DMS114 treated with DMSO at 0.1 percent for 48 hours (cell line): Measurements from ENCODE around the gene LCN9.
"Not testable (repeated sequence)": the region's sequence is repeated elsewhere in the genome, so short reads cannot be mapped to it uniquely, and the experiment has no call there.

Experiments used
- DNase-seq: peaks from one replicate; lab custom pipeline; 2025; ENCODE audit not compliant: unreplicated experiment; lab: John Stamatoyannopoulos, UW

Gene LCN9

GRCh38 chr9:135670721-135671590 is 7.8 kb downstream of the LCN9 start:
- DNase-seq: no peak

- no peak for DNase-seq
Observed at GRCh38 chr9:135671591-135672041, 8.5 kb downstream of the LCN9 start.

- not testable (repeated sequence) for DNase-seq
Observed at GRCh38 chr9:135672786-135673185, 9.7 kb downstream of the LCN9 start.

GRCh38 chr9:135673941-135674340 is 10.8 kb downstream of the LCN9 start:
- DNase-seq: no peak

- no peak for DNase-seq
Observed at GRCh38 chr9:135674977-135675376, 11.9 kb downstream of the LCN9 start.

GRCh38 chr9:135676891-135677290 is 13.8 kb downstream of the LCN9 start:
- no peak for DNase-seq

- DNase-seq: no peak
Observed at GRCh38 chr9:135677641-135678168, 14.6 kb downstream of the LCN9 start.

- DNase-seq: no peak
Observed at GRCh38 chr9:135678236-135679017, 15.3 kb downstream of the LCN9 start.

- no peak for DNase-seq
Observed at GRCh38 chr9:135680056-135680455, 16.9 kb downstream of the LCN9 start.

- DNase-seq: no peak
Observed at GRCh38 chr9:135681161-135681560, 18.1 kb downstream of the LCN9 start.

- no peak for DNase-seq
Observed at GRCh38 chr9:135683401-135684034, 20.4 kb downstream of the LCN9 start.

GRCh38 chr9:135684691-135685090 is 21.6 kb downstream of the LCN9 start:
- no peak for DNase-seq

- DNase-seq: no peak
Observed at GRCh38 chr9:135687216-135687615, 24.1 kb downstream of the LCN9 start.

GRCh38 chr9:135689011-135689410 is 25.9 kb downstream of the LCN9 start:
- DNase-seq: no peak

- DNase-seq: no peak
Observed at GRCh38 chr9:135690836-135691570, 27.9 kb downstream of the LCN9 start.

GRCh38 chr9:135692410-135692809 is 29.3 kb downstream of the LCN9 start:
- no peak for DNase-seq

GRCh38 chr9:135693265-135693664 is 30.2 kb downstream of the LCN9 start:
- no peak for DNase-seq

- DNase-seq: no peak
Observed at GRCh38 chr9:135693771-135694170, 30.7 kb downstream of the LCN9 start.

- no peak for DNase-seq
Observed at GRCh38 chr9:135694414-135694813, 31.3 kb downstream of the LCN9 start.

- DNase-seq: no peak
Observed at GRCh38 chr9:135695036-135695435, 31.9 kb downstream of the LCN9 start.

- no peak for DNase-seq
Observed at GRCh38 chr9:135695642-135696041, 32.5 kb downstream of the LCN9 start.
